Upper lobe of left lung (tissue), 4 donors: ENCODE data around the gene HIVEP3.

Experiments
- EP300 ChIP-seq, 4 donors: sonication (generic); formaldehyde crosslinking; IDR thresholded peaks; one replicate each; pipeline ENCODE4 v1.5.1; 2017; ENCODE audit warnings: antibody characterized with exemption in 4 of 4, control low read depth in 2 of 4
- POLR2A ChIP-seq, 4 donors: fragments of 450-650 bp; IDR thresholded peaks; one replicate each; pipeline ENCODE4 v1.5.1; 2016 to 2017; ENCODE audit warnings: antibody characterized with exemption in 4 of 4, mild to moderate bottlenecking in 2 of 4
- POLR2AphosphoS5 ChIP-seq, 2 donors: sonication (generic); formaldehyde crosslinking; IDR thresholded peaks; one replicate each; pipeline ENCODE4 v1.5.1; 2017; ENCODE audit warnings: antibody characterized with exemption in 2 of 2
- TF ChIP-seq, protein P1 (sequence below), 6 experiments: fragments of 450-650 bp in 4 of 6; fragments of 200-600 bp in 2 of 6; sonication (generic) in 2 of 6; IDR thresholded peaks; one replicate each; pipeline ENCODE4 v1.5.1; 2016 to 2019; ENCODE audit warnings: antibody characterized with exemption in 6 of 6

DNA sequence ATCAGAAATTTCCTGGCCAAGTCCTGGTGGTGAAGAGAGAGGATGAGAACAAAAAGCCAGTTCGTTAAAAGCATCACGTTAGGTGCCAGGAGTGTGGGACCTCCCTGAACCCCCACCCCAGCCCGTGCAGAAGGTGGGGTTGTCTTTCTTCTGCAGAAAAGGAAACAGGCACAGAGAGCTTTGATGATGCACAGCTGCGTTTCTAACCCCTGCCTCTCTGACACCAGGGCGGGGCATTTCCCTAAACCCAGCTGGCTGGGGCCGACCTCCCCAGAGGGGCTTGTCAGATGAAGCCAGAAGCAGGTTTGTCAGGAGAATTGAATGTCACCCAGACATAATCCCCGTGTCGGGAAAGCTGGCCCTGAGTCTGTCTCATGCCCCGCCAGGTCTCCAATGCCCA, 244.9 kb downstream of the HIVEP3 start:
- TF ChIP-seq, protein P1, sequence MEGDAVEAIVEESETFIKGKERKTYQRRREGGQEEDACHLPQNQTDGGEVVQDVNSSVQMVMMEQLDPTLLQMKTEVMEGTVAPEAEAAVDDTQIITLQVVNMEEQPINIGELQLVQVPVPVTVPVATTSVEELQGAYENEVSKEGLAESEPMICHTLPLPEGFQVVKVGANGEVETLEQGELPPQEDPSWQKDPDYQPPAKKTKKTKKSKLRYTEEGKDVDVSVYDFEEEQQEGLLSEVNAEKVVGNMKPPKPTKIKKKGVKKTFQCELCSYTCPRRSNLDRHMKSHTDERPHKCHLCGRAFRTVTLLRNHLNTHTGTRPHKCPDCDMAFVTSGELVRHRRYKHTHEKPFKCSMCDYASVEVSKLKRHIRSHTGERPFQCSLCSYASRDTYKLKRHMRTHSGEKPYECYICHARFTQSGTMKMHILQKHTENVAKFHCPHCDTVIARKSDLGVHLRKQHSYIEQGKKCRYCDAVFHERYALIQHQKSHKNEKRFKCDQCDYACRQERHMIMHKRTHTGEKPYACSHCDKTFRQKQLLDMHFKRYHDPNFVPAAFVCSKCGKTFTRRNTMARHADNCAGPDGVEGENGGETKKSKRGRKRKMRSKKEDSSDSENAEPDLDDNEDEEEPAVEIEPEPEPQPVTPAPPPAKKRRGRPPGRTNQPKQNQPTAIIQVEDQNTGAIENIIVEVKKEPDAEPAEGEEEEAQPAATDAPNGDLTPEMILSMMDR (IDR thresholded peaks at IDR 0.05), result no peak
- TF ChIP-seq POLR2AphosphoS5 (IDR thresholded peaks at IDR 0.05), result no peak
- no peak for TF ChIP-seq POLR2A (IDR thresholded peaks at IDR 0.05)
- TF ChIP-seq EP300 (IDR thresholded peaks at IDR 0.05), result no peak
